H9 (cell line): ENCODE results near the gene TBX21. TPM values are rescaled to one million over a fixed set of nuclear protein-coding genes. Genes with fewer than 3 reads are reported as not detected.

Source experiments
- DNase-seq: peaks from one replicate; pipeline ENCODE4 v3.0.0-alpha.2; 2017
- H2AFZ ChIP-seq: one replicate; pipeline ENCODE4 v1.6.1; 2013; ENCODE audit warnings: mild to moderate bottlenecking, low read length, control low read depth, moderate library complexity
- H2AK5ac ChIP-seq: 2 replicates; pipeline ENCODE4 v1.6.1; 2013; ENCODE audit warnings: low read length, control low read depth, mixed read lengths; ENCODE audit not compliant: insufficient read length
- H2BK120ac ChIP-seq: one replicate; pipeline ENCODE4 v1.6.1; 2013; ENCODE audit warnings: low read depth, mild to moderate bottlenecking, low read length, control low read depth, inconsistent platforms; ENCODE audit not compliant: poor library complexity, severe bottlenecking
- H2BK12ac ChIP-seq: 2 replicates; pipeline ENCODE4 v1.6.1; 2013; ENCODE audit warnings: low read length, control low read depth, mixed read lengths, low read depth; ENCODE audit not compliant: insufficient read length
- H2BK15ac ChIP-seq: 2 replicates; pipeline ENCODE4 v1.6.1; 2013; ENCODE audit warnings: low read depth, low read length, control low read depth
- H2BK20ac ChIP-seq: one replicate; pipeline ENCODE4 v1.6.1; 2013; ENCODE audit warnings: low read depth, mild to moderate bottlenecking, low read length, control low read depth, inconsistent platforms; ENCODE audit not compliant: poor library complexity, severe bottlenecking
- H2BK5ac ChIP-seq: 2 replicates; pipeline ENCODE4 v1.6.1; 2013; ENCODE audit warnings: low read length, control low read depth, mixed read lengths; ENCODE audit not compliant: insufficient read length
- H3K14ac ChIP-seq: 2 replicates; pipeline ENCODE4 v1.6.1; 2013; ENCODE audit warnings: low read length, control low read depth; ENCODE audit not compliant: insufficient read depth
- H3K18ac ChIP-seq: 2 replicates; pipeline ENCODE4 v1.6.1; 2013; ENCODE audit warnings: low read depth, mild to moderate bottlenecking, mixed read lengths, low read length, control low read depth; ENCODE audit not compliant: insufficient read length
- H3K23ac ChIP-seq: 2 replicates; pipeline ENCODE4 v1.6.1; 2013; ENCODE audit warnings: low read length, control low read depth, mixed read lengths, low read depth; ENCODE audit not compliant: insufficient read length
- H3K23me2 ChIP-seq: 2 replicates; pipeline ENCODE4 v1.6.1; 2013; ENCODE audit warnings: low read depth, mild to moderate bottlenecking, mixed read lengths, low read length, control low read depth; ENCODE audit not compliant: insufficient read length, poor library complexity, severe bottlenecking
- H3K27ac ChIP-seq: 2 replicates; pipeline ENCODE4 v1.5.1; 2013; ENCODE audit warnings: low read length, control low read depth, mixed read lengths, low read depth; ENCODE audit not compliant: insufficient read length
- H3K27me3 ChIP-seq: 2 replicates; pipeline ENCODE4 v1.6.1; 2013; ENCODE audit warnings: low read length, control low read depth, inconsistent platforms; ENCODE audit not compliant: insufficient read depth
- H3K4ac ChIP-seq: 2 replicates; pipeline ENCODE4 v1.6.1; 2013; ENCODE audit warnings: low read depth, mild to moderate bottlenecking, control low read depth, inconsistent platforms, low read length, moderate library complexity
- H3K4me1 ChIP-seq: 2 replicates; pipeline ENCODE4 v1.6.1; 2013; ENCODE audit warnings: low read length, control low read depth, inconsistent platforms; ENCODE audit not compliant: insufficient read depth
- H3K4me2 ChIP-seq: 2 replicates; pipeline ENCODE4 v1.6.1; 2013; ENCODE audit warnings: low read length, control low read depth, mixed read lengths; ENCODE audit not compliant: insufficient read length, insufficient read depth
- H3K56ac ChIP-seq: 2 replicates; pipeline ENCODE4 v1.6.1; 2013; ENCODE audit warnings: low read depth, mild to moderate bottlenecking, mixed read lengths, low read length, control low read depth; ENCODE audit not compliant: insufficient read length
- H3K79me1 ChIP-seq: 2 replicates; pipeline ENCODE4 v1.6.1; 2013; ENCODE audit warnings: low read depth, mild to moderate bottlenecking, moderate library complexity, low read length, control low read depth, inconsistent platforms; ENCODE audit not compliant: insufficient read depth, poor library complexity, severe bottlenecking
- H3K79me2 ChIP-seq: 2 replicates; pipeline ENCODE4 v1.6.1; 2013; ENCODE audit warnings: low read length, control low read depth, inconsistent platforms; ENCODE audit not compliant: insufficient read depth
- H3K9ac ChIP-seq: 2 replicates; pipeline ENCODE4 v1.6.1; 2013; ENCODE audit warnings: low read length, control low read depth, mixed read lengths; ENCODE audit not compliant: insufficient read length; ENCODE audit errors: extremely low read depth
- H3K9me3 ChIP-seq: one replicate; pipeline ENCODE4 v1.6.1; 2013; ENCODE audit warnings: low read depth, low read length, inconsistent platforms; ENCODE audit not compliant: control insufficient read depth
- H3T11ph ChIP-seq: one replicate; pipeline ENCODE4 v1.6.1; 2013; ENCODE audit warnings: mild to moderate bottlenecking, low read length, control low read depth, inconsistent platforms
- H4K20me1 ChIP-seq: one replicate; pipeline ENCODE4 v1.6.1; 2013; ENCODE audit not compliant: control insufficient read depth, insufficient read length, insufficient read depth
- H4K5ac ChIP-seq: 2 replicates; pipeline ENCODE4 v1.6.1; 2013; ENCODE audit warnings: low read depth, mild to moderate bottlenecking, mixed read lengths, low read length, control low read depth; ENCODE audit not compliant: insufficient read length
- H4K8ac ChIP-seq: replicated peaks from 2 replicates; pipeline ENCODE4 v1.6.1; 2013; ENCODE audit warnings: low read length, control low read depth, mixed read lengths, low read depth; ENCODE audit not compliant: insufficient read length
- H4K91ac ChIP-seq: 2 replicates; pipeline ENCODE4 v1.6.1; 2013; ENCODE audit warnings: low read depth, mild to moderate bottlenecking, moderate library complexity, mixed read lengths, low read length, control low read depth; ENCODE audit not compliant: insufficient read length
- H3K27ac Mint-ChIP-seq, 3 experiments: 2 replicates in 2 of 3; 3 replicates in 1 of 3; pipeline ENCODE4 v1.8.0; 2020 to 2021; ENCODE audit warnings: mixed read lengths in 3 of 3, mild to moderate bottlenecking in 1 of 3, moderate library complexity in 1 of 3
- H3K27me3 Mint-ChIP-seq: 2 replicates; pipeline ENCODE4 v1.8.0; 2021; ENCODE audit warnings: low read depth, mild to moderate bottlenecking, moderate library complexity, mixed read lengths
- H3K36me3 Mint-ChIP-seq, 3 experiments: 2 replicates in 2 of 3; 3 replicates in 1 of 3; pipeline ENCODE4 v1.8.0; 2020 to 2021; ENCODE audit warnings: low read depth in 3 of 3, mixed read lengths in 3 of 3; ENCODE audit not compliant: insufficient read depth in 1 of 3
- H3K4me1 Mint-ChIP-seq, 2 experiments: 2 replicates each; pipeline ENCODE4 v1.8.0; 2020; ENCODE audit warnings: mixed read lengths in 2 of 2
- H3K4me3 Mint-ChIP-seq, 2 experiments: 2 replicates in 1 of 2; 3 replicates in 1 of 2; pipeline ENCODE4 v1.8.0; 2020 to 2021; ENCODE audit warnings: mild to moderate bottlenecking in 2 of 2, mixed read lengths in 2 of 2, moderate library complexity in 1 of 2
- H3K9me3 Mint-ChIP-seq, 2 experiments: 2 replicates in 1 of 2; 3 replicates in 1 of 2; pipeline ENCODE4 v1.8.0; 2020; ENCODE audit warnings: mild to moderate bottlenecking in 2 of 2, mixed read lengths in 2 of 2, moderate library complexity in 1 of 2
- CTCF ChIP-seq: fragments of 200-600 bp; sonication (generic); conservative IDR thresholded peaks from 3 replicates; pipeline ENCODE4 v1.8.0; 2021; ENCODE audit warnings: antibody characterized with exemption, mild to moderate bottlenecking
- WGBS: extraction: QIAGEN DNeasy Blood & Tissue Kit; methylation state at CpG from one replicate; pipeline ENCODE4 v1.1.7; 2013; ENCODE audit warnings: missing lambda C conversion rate, low lambda C conversion rate, mixed read lengths; ENCODE audit not compliant: insufficient read length; ENCODE audit errors: extremely low coverage; 5-methylcytosine and 5-hydroxymethylcytosine counted together
- total RNA-seq: library from RNA; stranded (reverse); gene quantifications from 2 replicates; pipeline ENCODE4 v1.2.1, GENCODE V29; 2021

Gene TBX21
- total RNA-seq, 1 experiment from 2014 or later, result not detected

DNA sequence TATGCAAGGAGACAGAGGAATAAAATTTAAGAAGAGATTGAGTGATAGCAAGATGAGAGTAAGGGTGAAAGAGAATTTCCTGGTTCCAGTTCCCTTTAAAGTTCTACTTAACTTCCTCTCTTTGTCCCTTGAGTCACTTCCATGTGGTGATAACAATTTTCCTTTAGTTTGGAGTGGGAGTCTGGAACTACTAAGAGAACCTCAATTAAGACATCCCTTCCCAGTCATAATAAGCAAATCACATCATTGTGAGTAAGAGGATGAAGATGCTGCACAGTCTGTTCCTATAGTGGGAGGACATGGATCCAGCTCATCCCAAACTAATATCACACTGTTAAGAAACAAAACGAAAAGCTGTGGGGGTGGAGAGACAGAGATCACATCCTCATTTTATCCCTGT is 24.4 kb downstream of the TBX21 start:
- H3K4me1 ChIP-seq, result no peaks in the 10 kb centered on the region
- no peak for DNase-seq
- no peak overlapping the region for H3K4ac ChIP-seq
- no peak overlapping the region for H2BK15ac ChIP-seq
- no peak overlapping the region for H3K27ac ChIP-seq
- H3T11ph ChIP-seq, result no peak overlapping the region
- no peaks in the 10 kb centered on the region for H3K23me2 ChIP-seq
- no peak overlapping the region for H3K23ac ChIP-seq
- no peak overlapping the region for H3K14ac ChIP-seq
- no peaks in the 10 kb centered on the region for H4K20me1 ChIP-seq
- Mint-ChIP-seq H3K4me1 (no peaks in the 10 kb centered on the region), H3K27ac (no peak overlapping the region), H3K4me3 (no peak overlapping the region), H3K36me3 (no peaks in the 10 kb centered on the region), H3K27me3 (peaks cover 53% of the 10 kb centered on the region), H3K9me3 (peaks cover 0 to 14% of the 10 kb centered on the region in 2 experiments; a peak in 3 of 5 replicates)
- no peak overlapping the region for H4K91ac ChIP-seq
- H2BK5ac ChIP-seq, result no peak overlapping the region
- no peak overlapping the region for H4K8ac ChIP-seq
- H3K9me3 ChIP-seq, result no peaks in the 10 kb centered on the region
- no peaks in the 10 kb centered on the region for H3K27me3 ChIP-seq
- no peak overlapping the region for H3K18ac ChIP-seq
- no peaks in the 10 kb centered on the region for H3K79me2 ChIP-seq
- no peak overlapping the region for H2BK12ac ChIP-seq
- WGBS, result no CpG with 5 or more reads among the region's 1 CpG
- TF ChIP-seq CTCF, result no peak
- no peak overlapping the region for H4K5ac ChIP-seq
- no peaks in the 10 kb centered on the region for H3K79me1 ChIP-seq
- H3K9ac ChIP-seq, result no peak overlapping the region
- H2AK5ac ChIP-seq, result no peak overlapping the region
- no peak overlapping the region for H2AFZ ChIP-seq
- H3K4me2 ChIP-seq, result no peak overlapping the region
- H2BK120ac ChIP-seq, result no peak overlapping the region
- no peak overlapping the region for H2BK20ac ChIP-seq
- no peak overlapping the region for H3K56ac ChIP-seq
